Eye (tissue), 1 donor: Measurements from ENCODE around the gene IDI2.
"Not testable (repeated sequence)": the region's sequence is repeated elsewhere in the genome, so short reads cannot be mapped to it uniquely, and the experiment has no call there.

Source experiments
- DNase-seq: peaks from one replicate; pipeline ENCODE4 v3.0.0-alpha.2; 2015

Gene IDI2

DNA sequence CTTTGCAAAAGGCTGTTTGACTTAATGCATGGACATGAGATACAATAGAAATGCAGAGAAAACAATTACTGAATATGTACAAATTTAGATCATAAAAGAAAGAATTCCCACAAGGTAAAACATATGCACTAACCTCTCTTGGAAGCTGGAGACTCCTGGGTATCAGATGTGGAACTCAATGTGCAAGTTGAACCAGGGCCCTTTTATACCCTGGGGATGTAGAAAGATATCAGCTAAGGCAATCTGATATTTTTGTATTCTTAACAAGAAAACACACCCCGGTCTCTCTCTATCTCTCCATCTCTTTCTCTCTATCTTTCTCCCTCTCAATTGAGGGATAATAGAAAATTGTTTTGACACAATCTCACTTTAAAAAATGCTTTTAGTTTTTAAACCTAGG, at the start of gene IDI2:
IDI2 (minus strand) TSS at position 177 of the 400 bp plus-strand sequence. CDS start 1,136 bp downstream, outside the sequence.
- DNase-seq = no peak

DNA sequence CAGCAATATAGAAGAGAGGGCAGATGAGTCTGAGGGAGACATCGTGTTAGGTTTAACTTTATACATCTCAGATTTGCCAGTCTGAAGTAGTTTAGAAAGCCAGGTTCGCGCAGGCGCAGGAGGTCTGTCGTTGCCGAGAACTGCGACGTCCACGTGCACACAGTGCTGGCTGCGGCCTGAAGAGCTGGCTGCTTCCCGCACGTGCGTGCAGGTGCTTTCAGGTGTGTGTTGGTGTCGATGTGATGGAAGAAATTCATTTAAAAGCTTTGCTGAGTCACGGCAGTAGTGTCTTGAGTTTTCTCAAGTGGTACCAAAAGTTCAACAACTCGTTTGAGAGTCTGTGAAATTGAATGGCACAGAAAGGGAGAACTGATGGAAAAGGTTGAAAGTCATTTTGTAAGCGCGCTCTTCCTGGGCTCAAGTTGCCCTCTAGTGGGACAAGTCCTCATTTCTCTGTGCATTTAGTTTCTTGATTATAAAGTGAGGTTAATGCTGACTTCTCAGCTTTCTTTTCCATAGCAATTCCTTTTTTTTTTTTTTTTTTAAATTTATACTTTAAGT, 49.2 kb upstream of the IDI2 start:
- DNase-seq = no peak

DNA sequence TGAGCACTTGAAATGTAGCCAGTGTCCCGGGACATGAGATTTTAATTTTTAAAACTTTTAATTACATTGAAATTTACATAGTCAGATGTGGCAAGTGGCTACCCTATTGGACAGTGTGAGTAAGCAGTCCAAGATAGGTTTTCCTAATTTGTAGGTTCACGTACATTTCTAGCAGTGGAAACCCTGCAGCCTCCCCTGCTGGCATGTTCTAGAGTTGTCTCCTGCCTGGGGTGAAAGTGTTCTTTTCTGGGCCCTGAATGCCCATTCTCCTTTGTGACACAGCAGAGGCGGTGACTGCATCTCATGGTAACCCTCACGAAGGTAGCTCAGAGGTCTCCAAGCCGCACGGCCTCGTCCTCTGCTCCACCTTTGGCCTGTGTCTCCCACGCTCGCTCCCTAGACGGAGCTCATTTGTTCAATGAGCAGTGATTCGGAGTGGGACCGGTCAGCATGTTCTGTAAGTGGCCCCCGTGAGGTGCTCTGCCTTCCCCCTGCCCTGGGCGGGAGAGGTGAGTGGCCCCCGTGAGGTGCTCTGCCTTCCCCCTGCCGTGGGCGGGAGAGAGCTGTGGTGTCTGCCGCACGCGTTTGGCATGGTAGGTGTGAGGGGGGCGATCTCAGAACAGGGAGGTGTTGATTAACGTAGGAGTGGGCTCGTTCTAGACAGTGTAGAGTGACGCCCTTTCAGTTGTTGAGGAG, 48.5 kb upstream of the IDI2 start:
- no peak for DNase-seq

DNA sequence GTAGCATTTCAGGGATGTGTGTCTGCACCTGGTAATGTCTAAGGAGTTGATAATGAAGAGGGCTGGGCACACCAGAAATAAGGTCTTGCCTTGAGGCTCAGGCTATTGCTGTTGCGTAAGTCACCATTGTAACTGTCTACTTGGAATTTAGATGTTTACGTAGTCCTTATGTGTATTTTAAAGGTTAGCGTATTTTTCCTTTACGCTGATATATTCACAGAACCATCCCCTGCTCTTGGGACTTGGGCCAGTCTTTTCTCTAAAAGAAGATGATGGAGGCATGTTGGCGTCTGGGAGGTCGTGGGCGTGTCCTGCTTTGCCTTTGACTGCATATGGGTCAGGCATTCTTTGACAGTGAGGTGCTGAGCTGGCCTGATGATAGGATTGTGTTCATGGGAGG, 45.3 kb upstream of the IDI2 start:
- DNase-seq = no peak

DNA sequence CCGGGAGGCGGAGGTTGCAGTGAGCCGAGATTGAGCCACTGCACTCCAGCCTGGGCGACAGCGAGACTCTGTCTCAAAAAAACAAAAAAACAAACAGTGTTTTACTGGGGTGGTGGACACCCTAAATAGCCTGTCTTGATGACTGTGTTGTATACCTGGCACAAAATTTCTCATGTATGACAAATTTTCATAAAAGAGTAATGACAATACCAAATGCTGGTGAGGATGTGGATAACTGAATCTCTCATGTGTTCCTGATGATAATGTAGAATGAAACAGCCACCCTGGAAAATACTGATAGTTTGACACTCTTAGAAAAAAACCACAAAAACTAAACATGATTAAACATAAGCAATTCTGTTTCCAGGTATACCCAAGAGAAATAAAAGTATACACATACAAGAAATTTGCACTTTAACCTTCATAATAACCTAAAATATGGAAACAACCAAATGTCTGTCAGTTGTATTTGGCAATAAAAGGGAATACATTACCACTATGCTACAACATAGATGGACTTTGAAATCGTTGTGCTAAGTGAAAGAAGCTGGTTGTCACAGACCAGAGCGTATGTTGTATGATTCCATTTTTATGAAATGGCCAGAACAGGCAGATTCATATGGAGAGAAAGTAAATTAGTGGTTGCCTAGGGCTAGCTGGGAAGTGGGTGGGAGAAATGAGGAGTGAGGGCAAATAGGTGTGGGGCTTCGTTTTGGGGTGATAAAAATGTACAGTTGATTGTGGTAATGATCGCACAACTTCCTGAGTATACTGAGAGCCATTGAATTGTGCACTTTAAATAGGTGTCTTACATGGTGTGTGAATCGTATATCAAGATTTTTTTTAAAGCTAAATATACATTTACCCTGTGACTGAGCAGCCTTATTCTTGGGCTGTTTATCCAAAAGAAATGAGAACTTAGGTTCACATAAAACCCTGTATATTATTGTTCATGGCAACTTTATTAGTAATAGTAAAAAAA, 43.0 kb upstream of the IDI2 start:
- no peak for DNase-seq

DNA sequence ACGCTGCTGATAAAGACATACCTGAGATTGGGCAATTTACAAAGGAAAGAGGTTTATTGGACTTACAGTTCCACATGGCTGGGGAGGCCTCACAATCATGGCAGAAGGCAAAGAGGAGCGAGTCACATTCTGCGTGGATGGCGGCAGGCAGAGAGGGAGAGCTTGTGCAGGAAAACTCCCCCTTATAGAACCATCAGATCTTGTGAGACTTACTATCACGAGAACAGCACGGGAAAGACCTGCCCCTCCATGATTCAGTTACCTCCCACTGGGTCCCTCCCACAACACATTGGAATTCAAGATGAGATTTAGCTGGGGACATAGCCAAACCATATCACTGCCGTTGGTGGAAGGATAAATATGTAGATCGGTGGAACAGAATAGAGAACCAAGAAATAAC, 41.1 kb upstream of the IDI2 start:
- not testable (repeated sequence) for DNase-seq

DNA sequence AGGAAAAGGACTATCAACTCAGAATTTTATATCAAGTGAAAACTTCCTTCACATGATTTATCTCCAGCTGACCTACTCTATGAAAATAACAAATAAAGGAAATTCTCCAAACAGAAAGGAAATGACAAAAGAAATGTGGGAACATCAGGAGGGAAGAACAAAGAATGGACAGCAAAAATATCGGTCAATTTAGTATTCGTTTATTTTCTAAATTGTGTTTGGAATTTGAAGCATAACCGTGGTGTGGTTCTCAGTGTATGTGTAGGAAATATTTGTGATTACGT, 39.2 kb upstream of the IDI2 start:
- DNase-seq = no peak

DNA sequence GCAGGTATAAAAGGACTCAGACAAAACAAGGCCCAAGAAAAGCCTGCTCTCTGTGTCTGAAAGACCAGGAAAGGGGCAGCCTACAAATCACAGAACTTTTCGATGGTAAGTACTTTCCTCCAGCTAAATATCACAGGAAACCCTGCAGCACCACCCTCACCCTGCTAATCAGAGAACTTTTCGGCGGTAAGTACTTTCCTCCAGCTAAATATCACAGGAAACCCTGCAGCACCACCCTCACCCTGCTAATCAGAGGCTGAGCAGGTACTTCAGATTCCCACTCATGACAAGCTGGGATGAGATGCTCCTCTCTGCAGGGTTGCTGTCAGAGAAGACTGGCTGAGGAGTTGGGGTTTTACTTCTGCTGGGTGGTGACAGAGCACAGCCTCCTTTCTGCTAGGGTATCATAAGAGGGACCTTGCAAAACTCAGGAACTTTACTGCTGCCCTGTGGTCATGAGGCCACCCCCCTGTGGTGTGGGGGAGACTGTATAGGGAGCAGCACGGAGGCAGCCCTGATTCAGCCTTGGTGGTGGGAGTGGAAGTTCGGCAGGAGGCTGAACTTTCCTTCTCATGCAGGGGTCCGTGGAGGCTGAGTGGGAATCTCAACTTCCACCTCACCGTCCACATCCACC, 37.7 kb upstream of the IDI2 start:
- DNase-seq = no peak

DNA sequence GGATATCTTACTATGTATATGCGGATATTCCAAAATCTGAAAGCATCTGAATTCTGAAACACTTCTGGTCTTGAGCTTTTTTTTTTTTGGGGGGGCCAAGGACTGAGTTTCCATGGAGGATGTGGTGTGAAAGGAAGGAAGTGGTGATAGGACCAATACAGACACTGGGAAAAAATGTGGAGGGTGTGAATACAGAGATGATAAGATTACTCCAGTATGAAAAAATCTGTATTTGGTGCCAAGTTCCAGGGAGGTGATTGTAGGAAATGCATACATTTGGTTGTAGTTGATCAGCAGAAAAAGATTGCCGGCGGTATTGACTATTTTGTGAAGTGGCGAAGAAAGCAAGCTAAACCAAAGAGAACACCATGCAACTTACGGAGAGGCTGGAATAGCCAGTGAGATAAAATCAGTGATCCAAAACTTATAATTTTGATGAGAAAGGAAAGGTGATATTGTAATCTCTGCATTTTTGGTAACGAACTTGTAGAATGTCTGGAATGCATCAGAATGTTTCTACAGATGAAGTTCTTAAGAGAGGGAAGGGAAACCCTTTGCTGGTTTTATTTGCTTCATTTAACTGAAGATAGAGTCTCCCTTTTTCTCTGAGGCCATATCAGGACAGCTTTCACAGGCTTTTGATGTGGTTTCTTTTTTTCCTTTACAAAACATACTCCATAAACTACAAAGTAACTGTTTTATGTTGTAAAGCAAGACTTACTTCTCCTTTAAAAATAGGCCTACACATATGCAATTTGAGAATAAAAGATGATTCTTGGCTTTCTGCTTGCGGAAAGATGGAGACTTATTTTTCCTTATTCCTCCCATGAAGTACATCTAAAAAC, 36.5 kb upstream of the IDI2 start:
- no peak for DNase-seq

DNA sequence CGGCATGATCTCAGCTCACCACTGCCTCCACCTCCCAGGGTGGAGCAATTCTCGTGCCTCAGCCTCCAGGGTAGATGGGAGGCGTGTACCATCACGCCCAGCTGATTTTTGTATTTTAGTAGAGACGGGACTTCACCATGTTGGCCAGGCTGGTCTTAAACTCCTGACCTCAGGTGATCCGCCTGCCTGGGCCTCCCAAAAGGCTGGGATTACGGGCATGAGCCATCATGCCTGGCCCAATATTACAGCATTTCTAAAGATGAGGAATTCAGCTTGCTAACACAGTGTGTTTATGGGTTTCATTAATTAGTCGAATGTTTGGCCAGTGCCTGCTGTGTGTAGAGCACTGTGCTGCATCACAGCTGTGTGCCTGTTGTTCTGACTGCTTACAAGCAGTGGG, 34.2 kb upstream of the IDI2 start:
- no peak for DNase-seq

DNA sequence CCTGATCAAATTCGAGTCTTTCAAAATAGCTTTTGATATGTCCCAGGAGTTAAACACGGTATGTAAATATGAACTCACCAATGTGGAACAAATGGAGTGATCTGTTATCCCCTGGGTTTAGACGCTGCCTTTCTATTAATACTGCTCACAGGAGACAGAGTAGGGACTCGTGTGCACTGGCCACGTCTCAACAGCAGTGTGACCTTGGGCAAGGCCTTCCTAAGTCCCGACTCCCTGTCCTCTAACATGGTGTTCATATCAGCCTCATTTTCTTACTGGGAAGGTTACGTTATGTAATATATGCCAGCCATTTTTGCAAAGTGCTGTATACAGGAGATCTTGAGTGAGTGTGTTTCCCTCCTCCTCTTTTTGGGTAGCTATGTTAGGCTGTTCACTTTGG, 32.4 kb upstream of the IDI2 start:
- no peak for DNase-seq

DNA sequence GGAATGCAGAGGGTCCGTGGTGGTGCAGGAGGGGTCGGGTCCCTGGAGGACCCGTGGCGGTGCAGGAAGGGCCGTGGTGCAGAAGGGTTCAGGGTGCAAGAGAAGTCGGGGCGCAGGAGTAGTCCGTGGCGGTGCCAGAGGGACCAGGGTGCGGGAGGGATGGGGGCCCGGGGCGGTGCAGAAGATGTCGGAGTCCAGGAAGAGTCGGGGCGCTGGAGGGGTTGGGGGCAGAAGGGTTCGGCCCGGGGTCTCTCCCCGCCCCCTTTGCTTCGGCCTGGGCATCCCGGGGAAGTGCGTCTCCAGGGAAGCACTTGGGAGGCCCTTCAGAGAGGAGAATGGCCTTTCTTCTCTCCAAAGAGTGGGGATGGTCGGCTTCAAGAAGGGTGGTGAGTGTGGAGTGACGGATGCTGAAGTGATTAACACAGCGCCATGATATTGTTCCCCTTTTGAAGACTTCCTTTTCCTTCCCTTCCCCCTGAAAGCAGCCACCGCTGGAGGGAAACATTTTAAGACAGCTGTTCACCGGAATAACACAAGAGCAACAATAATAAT, 31.5 kb upstream of the IDI2 start:
- DNase-seq = no peak

DNA sequence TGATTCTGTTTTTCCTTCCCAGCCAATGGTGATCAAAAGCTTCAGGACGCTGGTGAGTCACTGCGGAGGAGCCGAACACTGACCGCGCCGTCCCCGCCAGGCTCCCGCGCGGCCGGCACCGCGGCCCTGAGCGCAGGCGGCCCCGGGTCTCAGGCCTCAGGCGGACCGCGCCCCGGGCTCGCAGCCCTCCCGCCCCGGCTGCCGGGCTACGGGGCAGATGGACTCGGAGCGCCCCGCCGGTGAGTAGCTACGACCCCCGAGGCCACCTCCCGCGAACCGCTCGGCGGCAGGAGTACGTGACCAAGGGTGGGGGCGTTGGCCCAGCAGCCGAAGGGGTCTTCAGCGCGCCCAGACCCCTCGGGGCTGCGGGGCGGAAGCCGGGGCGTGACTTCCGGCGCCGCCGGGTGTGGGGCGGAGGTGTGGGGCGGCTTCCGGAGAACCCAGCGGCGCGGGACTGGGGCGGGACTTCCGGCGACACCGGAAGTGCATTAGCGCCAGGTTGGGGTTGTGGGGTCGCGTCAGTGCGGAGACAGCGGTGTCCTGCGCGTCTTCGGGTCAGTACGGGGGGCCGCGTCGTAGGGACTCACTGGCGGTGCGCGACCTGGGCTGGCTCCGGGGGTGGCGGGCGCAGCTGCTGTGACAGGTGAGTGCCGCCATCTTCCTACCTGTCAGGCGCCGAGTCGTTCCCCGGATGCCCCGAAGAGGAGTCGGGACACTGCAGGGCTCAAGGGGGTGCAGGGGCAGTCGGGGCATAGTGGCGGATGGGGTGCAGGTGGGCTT, 30.9 kb upstream of the IDI2 start, which contains the start of gene WDR37:
WDR37 (plus strand) TSS at position 60 of the 780 bp plus-strand sequence. CDS start 15,771 bp downstream, outside the sequence.
- DNase-seq = peak; percentile 94

DNA sequence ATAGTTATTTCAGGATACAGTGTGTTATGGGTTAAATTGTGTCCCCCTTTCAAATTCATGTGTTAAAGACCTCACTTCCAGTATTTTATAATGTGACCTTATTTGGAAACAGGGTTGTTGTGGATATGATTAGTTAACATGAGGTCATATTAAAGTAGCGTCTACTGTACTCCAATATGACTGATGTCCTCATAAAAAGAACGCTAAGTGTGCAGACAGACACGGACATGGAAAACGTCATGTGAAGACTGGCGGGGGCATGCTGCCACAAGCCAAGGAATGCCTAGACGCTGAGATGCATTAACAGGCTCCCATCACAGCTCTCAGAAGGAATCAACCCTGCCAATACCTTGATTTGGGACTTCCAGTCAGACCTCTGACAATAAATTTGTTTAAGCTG, 29.0 kb upstream of the IDI2 start:
- no peak for DNase-seq

DNA sequence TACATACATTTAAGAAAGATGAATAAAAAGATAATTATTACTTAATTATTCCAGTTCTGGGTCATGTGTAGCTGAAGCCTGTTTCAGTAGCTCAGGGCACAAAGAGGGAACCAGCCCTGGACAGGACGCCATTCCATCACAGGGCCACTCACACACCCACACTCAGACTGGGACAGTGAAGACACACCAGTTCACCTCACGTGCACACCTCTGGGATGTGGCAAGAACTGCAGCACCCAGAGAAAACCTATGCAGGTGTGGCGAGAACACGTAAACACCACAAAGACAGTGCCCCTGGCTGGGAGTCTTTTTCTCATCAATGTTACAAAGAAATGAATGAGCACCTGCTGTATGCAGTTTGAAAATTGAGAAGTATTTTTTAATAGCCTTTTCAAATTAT, 24.9 kb upstream of the IDI2 start:
- no peak for DNase-seq

DNA sequence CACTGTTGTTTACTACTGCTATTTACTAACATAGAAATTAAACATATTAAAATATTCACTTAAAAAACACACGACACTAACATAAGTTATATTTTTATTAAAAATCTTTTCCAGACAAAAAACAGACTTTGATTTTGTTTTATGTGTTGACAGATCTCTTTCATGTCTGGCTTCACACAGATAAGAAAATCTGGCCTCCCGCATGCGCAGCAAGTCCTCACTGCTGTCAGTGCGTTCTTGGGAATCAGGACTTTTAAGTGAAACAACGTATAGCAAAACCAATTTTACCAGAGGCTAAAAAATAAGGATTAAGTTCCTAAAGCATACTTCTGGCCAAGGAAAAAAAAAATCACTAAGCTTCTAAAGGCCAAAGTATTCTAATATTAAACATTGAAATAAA, 24.5 kb upstream of the IDI2 start:
- DNase-seq = peak; percentile 30

DNA sequence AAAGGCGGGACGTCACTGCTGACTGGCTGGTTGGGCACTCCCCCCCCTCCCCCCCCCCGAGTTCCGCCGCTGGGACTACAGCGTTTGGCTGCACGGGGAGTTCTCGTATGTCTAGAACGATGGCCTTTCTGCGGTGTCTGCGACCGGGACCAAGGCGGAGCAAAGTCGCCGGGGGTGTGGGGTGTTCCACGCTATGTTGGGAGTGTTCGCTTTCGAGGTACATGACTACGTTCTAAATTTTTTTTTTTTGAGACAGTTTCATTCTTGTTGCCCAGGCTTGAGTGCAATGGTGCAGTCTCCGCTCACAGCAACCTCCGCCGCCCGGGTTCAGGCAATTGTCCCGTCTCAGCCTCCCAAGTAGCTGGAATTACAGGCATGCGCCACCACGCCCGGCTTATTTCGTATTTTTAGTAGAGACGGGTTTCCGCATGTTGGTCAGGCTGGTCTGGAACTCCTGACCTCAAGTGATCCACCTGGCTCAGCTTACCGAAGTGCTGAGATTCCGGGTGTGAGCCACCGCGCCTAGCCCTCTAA, 23.8 kb upstream of the IDI2 start:
- DNase-seq = no peak

DNA sequence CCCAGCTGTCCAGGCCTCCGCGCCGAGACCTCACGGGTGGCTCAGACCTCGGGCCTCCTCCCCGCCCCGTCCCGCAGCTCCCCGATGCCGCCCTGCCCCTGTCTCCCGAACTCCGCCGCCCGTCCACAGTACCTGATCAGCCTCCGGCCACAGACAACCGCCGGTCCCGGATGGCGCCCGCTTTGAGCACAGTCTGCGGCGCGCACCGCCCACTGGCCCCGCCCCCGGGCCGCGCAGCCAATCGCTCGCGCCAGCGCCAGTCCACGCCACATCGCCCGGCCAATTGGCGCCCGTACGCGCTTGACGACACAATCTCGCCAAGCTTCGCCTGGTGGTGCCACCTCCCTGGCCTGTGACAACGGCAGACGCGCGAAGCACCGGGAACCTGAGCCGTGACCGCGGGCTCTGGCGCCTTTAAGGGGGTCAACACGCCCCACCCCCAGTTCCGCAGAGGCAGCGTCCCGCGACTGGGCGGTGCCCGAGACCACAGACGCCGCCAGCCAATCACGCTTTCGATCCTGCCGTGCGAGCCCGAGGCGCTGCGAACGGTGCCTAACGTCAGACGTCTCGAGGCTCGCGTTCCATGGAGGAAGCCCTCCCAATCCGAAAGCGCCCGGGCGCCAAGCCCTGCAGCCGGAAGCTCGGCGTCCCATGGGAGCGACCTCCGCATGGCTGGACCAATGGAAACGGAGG, 23.2 kb upstream of the IDI2 start, which contains the start of gene IDI1:
IDI1 (minus strand) TSS at position 388 of the 693 bp plus-strand sequence; CDS start at position 272, 116 bp downstream.
- DNase-seq = peak; percentile 99

DNA sequence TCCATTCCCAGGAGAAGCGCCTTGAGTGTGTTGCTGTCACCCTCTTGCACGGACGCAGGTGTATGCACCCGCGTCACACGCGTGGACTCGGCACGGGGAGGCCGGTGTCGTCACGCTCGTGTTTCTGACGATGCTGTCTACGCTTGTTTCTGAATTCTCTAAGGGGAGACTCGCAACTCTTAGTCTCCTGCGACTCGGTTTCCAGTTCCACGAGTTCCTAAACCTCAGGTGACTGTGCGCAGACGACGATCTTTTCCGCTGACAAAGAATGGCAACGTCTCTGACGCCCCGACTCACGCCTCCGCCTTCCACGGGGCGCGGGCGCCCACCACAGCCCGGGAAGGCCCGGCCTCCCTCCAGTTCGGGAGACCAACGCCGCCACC, 22.7 kb upstream of the IDI2 start:
- DNase-seq = no peak

DNA sequence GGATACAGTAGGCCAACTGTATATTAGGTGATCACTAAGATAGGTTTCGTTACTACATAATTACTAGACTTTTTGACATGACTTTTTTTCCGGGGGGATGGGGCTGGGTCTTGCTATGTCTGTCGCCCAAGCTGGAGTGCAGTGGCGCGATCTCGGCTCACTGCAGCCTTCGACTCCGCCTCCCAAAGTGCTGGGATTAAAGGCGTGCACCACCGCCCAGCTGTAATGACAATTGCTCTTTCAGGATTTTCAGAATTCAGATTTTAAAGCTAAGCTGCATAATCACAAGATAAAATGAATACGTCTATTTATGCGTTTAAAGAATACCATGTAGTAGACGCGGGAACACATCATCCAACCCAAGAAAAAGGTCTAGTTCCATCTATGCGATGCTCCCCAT, 22.3 kb upstream of the IDI2 start:
- DNase-seq = peak; percentile 70
